SK-N-SH (cell line): ENCODE measurements around the gene RBMS3.

ENCODE experiments used
- TF ChIP-seq, protein P1 (sequence below): fragments of 200-600 bp; sonication (generic); IDR thresholded peaks from 2 replicates; pipeline ENCODE4 v1.6.1; 2017; ENCODE audit warnings: antibody characterized with exemption, mild to moderate bottlenecking, moderate library complexity
- TF ChIP-seq, protein P2 (sequence below): IDR thresholded peaks from 2 replicates; pipeline ENCODE4 v1.6.1; 2012; ENCODE audit warnings: mild to moderate bottlenecking, low read depth, low read length, moderate library complexity

DNA sequence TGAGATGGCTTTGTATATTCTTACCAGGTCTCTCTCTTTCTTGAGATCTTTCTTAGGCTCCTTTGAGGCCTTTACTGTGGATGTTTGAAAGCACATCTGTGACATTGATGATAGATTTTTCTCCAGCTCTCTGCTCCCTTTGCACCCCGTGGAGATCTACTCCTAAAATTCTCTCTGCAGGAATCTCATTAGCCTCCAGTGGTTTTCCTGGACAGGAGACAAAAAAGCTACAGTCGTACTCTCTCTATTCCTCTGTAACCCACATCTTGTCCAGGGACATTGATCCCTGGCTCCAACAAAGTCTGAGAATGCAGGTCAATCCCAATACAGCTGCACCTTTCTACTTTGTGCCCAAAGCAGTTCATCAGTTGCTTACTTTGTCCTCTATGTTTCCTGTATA lies 68.2 kb downstream of the RBMS3 start:
- TF ChIP-seq, protein P1, sequence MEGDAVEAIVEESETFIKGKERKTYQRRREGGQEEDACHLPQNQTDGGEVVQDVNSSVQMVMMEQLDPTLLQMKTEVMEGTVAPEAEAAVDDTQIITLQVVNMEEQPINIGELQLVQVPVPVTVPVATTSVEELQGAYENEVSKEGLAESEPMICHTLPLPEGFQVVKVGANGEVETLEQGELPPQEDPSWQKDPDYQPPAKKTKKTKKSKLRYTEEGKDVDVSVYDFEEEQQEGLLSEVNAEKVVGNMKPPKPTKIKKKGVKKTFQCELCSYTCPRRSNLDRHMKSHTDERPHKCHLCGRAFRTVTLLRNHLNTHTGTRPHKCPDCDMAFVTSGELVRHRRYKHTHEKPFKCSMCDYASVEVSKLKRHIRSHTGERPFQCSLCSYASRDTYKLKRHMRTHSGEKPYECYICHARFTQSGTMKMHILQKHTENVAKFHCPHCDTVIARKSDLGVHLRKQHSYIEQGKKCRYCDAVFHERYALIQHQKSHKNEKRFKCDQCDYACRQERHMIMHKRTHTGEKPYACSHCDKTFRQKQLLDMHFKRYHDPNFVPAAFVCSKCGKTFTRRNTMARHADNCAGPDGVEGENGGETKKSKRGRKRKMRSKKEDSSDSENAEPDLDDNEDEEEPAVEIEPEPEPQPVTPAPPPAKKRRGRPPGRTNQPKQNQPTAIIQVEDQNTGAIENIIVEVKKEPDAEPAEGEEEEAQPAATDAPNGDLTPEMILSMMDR: no peak
- TF ChIP-seq, protein P2, sequence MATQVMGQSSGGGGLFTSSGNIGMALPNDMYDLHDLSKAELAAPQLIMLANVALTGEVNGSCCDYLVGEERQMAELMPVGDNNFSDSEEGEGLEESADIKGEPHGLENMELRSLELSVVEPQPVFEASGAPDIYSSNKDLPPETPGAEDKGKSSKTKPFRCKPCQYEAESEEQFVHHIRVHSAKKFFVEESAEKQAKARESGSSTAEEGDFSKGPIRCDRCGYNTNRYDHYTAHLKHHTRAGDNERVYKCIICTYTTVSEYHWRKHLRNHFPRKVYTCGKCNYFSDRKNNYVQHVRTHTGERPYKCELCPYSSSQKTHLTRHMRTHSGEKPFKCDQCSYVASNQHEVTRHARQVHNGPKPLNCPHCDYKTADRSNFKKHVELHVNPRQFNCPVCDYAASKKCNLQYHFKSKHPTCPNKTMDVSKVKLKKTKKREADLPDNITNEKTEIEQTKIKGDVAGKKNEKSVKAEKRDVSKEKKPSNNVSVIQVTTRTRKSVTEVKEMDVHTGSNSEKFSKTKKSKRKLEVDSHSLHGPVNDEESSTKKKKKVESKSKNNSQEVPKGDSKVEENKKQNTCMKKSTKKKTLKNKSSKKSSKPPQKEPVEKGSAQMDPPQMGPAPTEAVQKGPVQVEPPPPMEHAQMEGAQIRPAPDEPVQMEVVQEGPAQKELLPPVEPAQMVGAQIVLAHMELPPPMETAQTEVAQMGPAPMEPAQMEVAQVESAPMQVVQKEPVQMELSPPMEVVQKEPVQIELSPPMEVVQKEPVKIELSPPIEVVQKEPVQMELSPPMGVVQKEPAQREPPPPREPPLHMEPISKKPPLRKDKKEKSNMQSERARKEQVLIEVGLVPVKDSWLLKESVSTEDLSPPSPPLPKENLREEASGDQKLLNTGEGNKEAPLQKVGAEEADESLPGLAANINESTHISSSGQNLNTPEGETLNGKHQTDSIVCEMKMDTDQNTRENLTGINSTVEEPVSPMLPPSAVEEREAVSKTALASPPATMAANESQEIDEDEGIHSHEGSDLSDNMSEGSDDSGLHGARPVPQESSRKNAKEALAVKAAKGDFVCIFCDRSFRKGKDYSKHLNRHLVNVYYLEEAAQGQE: no peak
